HepG2 (cell line): ENCODE results near the gene MAN1B1. TPM values are rescaled to one million over a fixed set of nuclear protein-coding genes. Genes with fewer than 3 reads are reported as not detected.
A peak's percentile ranks its signal among the peaks of the same experiment; 100 is the strongest.

Experiments used
- BORCS8-MEF2B ChIP-seq: sonication (generic); formaldehyde crosslinking; IDR thresholded peaks from 2 replicates; pipeline ENCODE4 v1.8.0; 2022; ENCODE audit warnings: mild to moderate bottlenecking, missing genetic modification reagents
- FOXA1 ChIP-seq, 2 experiments: fragments of 450-650 bp in 1 of 2; sonication (generic) in 1 of 2; formaldehyde crosslinking in 1 of 2; IDR thresholded peaks; 2 replicates each; pipeline versions ENCODE4 v1.4.0 to v1.6.1; 2016 to 2020; ENCODE audit warnings: missing genetic modification reagents in 1 of 2
- GABPA ChIP-seq, 2 experiments: IDR thresholded peaks; 2 replicates each; pipeline ENCODE4 v1.6.1; 2011 to 2016; ENCODE audit warnings: low read depth in 2 of 2, low read length in 1 of 2, missing biosample characterization in 1 of 2, missing genetic modification characterization in 1 of 2
- GATAD1 ChIP-seq: IDR thresholded peaks from 2 replicates; pipeline ENCODE4 v1.6.1; 2016; ENCODE audit warnings: missing genetic modification reagents, missing compliant biosample characterization
- GTF3A ChIP-seq: sonication (generic); formaldehyde crosslinking; conservative IDR thresholded peaks from 2 replicates; pipeline ENCODE4 v1.4.0; 2020; ENCODE audit warnings: mild to moderate bottlenecking, missing genetic modification reagents
- KMT2A ChIP-seq: sonication (generic); formaldehyde crosslinking; IDR thresholded peaks from 2 replicates; pipeline ENCODE4 v1.4.0; 2020; ENCODE audit warnings: missing genetic modification reagents
- NR2F6 ChIP-seq, 2 experiments: IDR thresholded peaks; 2 replicates each; pipeline ENCODE4 v1.6.1; 2016; ENCODE audit warnings: antibody characterized with exemption in 1 of 2, mild to moderate bottlenecking in 1 of 2
- PHF21A ChIP-seq: sonication (generic); formaldehyde crosslinking; IDR thresholded peaks from 2 replicates; pipeline ENCODE4 v1.5.0; 2020; ENCODE audit warnings: mild to moderate bottlenecking, missing genetic modification reagents
- ZBTB1 ChIP-seq: sonication (generic); formaldehyde crosslinking; IDR thresholded peaks from 2 replicates; pipeline ENCODE4 v1.4.0; 2020; ENCODE audit warnings: missing genetic modification reagents, borderline replicate concordance
- ZNF44 ChIP-seq: sonication (generic); formaldehyde crosslinking; IDR thresholded peaks from 2 replicates; pipeline ENCODE4 v1.5.1; 2020; ENCODE audit warnings: mild to moderate bottlenecking, missing genetic modification reagents
- ZNF615 ChIP-seq: sonication (generic); formaldehyde crosslinking; IDR thresholded peaks from 2 replicates; pipeline ENCODE4 v1.5.0; 2020; ENCODE audit warnings: mild to moderate bottlenecking, missing genetic modification reagents, borderline replicate concordance
- ZSCAN25 ChIP-seq: sonication (generic); formaldehyde crosslinking; IDR thresholded peaks from 2 replicates; pipeline ENCODE4 v1.8.0; 2022; ENCODE audit warnings: mild to moderate bottlenecking, missing genetic modification reagents
- polyA plus RNA-seq, 8 experiments: library from polyadenylated mRNA; depleted of rRNA in 3 of 8; stranded (reverse) in 7 of 8; unstranded in 1 of 8; fragments of >200 nt; fragmentation: Illumina TruSeq in 4 of 8; extraction: Trizol in 4 of 8; gene quantifications; 2 replicates each; pipeline versions ENCODE4 v1.2.1 to v1.2.3, GENCODE V29; 2011 to 2016; ENCODE audit warnings: low read depth in 4 of 8, missing spikeins in 1 of 8, mixed read lengths in 1 of 8; ENCODE audit not compliant: insufficient read depth in 1 of 8
- total RNA-seq, 5 experiments: library from RNA; depleted of rRNA; stranded (reverse); fragments of >200 nt; fragmentation: Illumina TruSeq; extraction: Trizol; gene quantifications; 2 replicates each; pipeline ENCODE4 v1.2.3, GENCODE V29; 2016; ENCODE audit warnings: low read depth in 1 of 5
- TF ChIP-seq, protein P1 (sequence below): sonication (generic); formaldehyde crosslinking; IDR thresholded peaks from 2 replicates; pipeline ENCODE4 v1.4.0; 2020; ENCODE audit warnings: missing genetic modification reagents, mild to moderate bottlenecking, borderline replicate concordance
- TF ChIP-seq, protein P2 (sequence below): sonication (generic); formaldehyde crosslinking; IDR thresholded peaks from 2 replicates; pipeline ENCODE4 v1.5.1; 2020; ENCODE audit warnings: mild to moderate bottlenecking, missing genetic modification reagents, moderate library complexity
- TF ChIP-seq, protein P3 (sequence below): sonication (generic); formaldehyde crosslinking; IDR thresholded peaks from 2 replicates; pipeline ENCODE4 v1.4.0; 2020; ENCODE audit warnings: missing genetic modification reagents, borderline replicate concordance
- TF ChIP-seq, protein P4 (sequence below): sonication (generic); formaldehyde crosslinking; IDR thresholded peaks from 2 replicates; pipeline ENCODE4 v1.5.1; 2020; ENCODE audit warnings: mild to moderate bottlenecking, missing genetic modification reagents, borderline replicate concordance

The MAN1B1 gene
- total and polyA plus RNA-seq, 2 of the 13 experiments (the other 11 are each of a cell fraction or from before 2014, with no cell fraction given): 48.9 to 59.5 TPM

DNA sequence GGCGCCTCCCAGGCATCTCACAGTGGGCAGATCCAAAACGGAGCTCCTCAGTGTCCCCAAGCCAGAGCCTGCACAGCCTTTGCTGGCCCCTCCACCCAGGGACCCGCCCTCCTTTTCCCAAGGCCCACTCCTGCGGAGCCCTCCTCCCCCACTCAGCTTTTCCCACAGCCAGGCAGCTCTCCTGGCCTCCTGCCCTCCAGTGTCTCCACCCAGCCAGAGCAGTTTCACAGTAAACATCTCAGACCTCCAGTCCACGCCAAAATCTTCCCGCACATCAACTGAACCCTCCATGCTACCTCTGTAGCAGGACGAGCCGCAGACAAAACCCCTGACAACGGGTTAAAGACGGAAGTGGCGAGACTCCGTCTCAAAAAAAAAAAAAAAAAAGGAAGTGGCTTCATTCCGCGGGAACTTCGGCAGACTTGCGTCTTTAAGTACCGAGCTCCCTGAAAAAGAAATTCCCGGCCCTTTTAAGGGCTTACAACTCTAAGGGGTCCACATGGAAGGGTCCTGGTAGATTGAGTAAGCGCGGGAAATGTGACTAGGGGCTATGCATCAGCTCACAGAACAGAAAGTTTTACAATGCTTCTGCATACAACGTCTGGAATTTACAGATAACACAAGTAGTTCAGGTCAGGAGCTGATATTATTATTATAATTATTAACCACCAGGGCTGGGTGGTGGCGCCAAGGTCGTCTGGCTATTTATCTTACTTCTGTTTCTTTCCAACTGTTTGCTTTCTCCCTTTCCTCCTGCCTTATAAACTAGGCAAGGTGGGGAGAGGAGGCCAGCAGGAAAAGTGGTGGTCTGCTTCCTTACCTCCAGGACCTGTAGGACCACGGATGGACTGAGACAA, 40.7 kb downstream of the MAN1B1 start (continued):
- TF ChIP-seq PHF21A (CRISPR knock-in tag): peak; percentile 58; the same call in 1 of the 2 replicates
- TF ChIP-seq ZNF44 (CRISPR knock-in tag): no peak
- TF ChIP-seq BORCS8-MEF2B (CRISPR knock-in tag): 0 out of 2 replicates have a peak, but pooled peaks have one; percentile 36
- TF ChIP-seq NR2F6 (IDR thresholded peaks at IDR 0.05): 0 out of 2 replicates have a peak, but pooled peaks have one; percentile 6
- no peak for TF ChIP-seq NR2F6 (CRISPR knock-in tag; IDR thresholded peaks at IDR 0.05)
- TF ChIP-seq, protein P1, sequence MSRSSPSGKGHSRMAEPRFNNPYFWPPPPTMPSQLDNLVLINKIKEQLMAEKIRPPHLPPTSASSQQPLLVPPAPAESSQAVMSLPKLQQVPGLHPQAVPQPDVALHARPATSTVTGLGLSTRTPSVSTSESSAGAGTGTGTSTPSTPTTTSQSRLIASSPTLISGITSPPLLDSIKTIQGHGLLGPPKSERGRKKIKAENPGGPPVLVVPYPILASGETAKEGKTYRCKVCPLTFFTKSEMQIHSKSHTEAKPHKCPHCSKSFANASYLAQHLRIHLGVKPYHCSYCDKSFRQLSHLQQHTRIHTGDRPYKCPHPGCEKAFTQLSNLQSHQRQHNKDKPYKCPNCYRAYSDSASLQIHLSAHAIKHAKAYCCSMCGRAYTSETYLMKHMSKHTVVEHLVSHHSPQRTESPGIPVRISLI (CRISPR knock-in tag): peak; percentile 77
- no peak for TF ChIP-seq FOXA1 (IDR thresholded peaks at IDR 0.05)
- TF ChIP-seq FOXA1 (CRISPR knock-in tag; IDR thresholded peaks at IDR 0.05): 0 out of 2 replicates have a peak, but pooled peaks have one; percentile 4
- TF ChIP-seq GTF3A (CRISPR knock-in tag): 0 out of 2 replicates have a peak, but pooled peaks have one; percentile 13
- TF ChIP-seq ZSCAN25 (CRISPR knock-in tag): 0 out of 2 replicates have a peak, but pooled peaks have one; percentile 21
- TF ChIP-seq ZNF615: no peak
- no peak for TF ChIP-seq ZBTB1
- TF ChIP-seq, protein P2, sequence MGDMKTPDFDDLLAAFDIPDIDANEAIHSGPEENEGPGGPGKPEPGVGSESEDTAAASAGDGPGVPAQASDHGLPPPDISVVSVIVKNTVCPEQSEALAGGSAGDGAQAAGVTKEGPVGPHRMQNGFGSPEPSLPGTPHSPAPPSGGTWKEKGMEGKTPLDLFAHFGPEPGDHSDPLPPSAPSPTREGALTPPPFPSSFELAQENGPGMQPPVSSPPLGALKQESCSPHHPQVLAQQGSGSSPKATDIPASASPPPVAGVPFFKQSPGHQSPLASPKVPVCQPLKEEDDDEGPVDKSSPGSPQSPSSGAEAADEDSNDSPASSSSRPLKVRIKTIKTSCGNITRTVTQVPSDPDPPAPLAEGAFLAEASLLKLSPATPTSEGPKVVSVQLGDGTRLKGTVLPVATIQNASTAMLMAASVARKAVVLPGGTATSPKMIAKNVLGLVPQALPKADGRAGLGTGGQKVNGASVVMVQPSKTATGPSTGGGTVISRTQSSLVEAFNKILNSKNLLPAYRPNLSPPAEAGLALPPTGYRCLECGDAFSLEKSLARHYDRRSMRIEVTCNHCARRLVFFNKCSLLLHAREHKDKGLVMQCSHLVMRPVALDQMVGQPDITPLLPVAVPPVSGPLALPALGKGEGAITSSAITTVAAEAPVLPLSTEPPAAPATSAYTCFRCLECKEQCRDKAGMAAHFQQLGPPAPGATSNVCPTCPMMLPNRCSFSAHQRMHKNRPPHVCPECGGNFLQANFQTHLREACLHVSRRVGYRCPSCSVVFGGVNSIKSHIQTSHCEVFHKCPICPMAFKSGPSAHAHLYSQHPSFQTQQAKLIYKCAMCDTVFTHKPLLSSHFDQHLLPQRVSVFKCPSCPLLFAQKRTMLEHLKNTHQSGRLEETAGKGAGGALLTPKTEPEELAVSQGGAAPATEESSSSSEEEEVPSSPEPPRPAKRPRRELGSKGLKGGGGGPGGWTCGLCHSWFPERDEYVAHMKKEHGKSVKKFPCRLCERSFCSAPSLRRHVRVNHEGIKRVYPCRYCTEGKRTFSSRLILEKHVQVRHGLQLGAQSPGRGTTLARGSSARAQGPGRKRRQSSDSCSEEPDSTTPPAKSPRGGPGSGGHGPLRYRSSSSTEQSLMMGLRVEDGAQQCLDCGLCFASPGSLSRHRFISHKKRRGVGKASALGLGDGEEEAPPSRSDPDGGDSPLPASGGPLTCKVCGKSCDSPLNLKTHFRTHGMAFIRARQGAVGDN (CRISPR knock-in tag): peak; percentile 41; the same call in 1 of the 2 replicates
- TF ChIP-seq GABPA (IDR thresholded peaks at IDR 0.05; ENCODE audit: low read depth, low read length): no peak
- TF ChIP-seq GABPA (CRISPR knock-in tag; IDR thresholded peaks at IDR 0.05; ENCODE audit: low read depth): peak; percentile 66
- 0 out of 2 replicates have a peak, but pooled peaks have one; percentile 23 for TF ChIP-seq KMT2A
- no peak for TF ChIP-seq GATAD1 (CRISPR knock-in tag)
- TF ChIP-seq, protein P3, sequence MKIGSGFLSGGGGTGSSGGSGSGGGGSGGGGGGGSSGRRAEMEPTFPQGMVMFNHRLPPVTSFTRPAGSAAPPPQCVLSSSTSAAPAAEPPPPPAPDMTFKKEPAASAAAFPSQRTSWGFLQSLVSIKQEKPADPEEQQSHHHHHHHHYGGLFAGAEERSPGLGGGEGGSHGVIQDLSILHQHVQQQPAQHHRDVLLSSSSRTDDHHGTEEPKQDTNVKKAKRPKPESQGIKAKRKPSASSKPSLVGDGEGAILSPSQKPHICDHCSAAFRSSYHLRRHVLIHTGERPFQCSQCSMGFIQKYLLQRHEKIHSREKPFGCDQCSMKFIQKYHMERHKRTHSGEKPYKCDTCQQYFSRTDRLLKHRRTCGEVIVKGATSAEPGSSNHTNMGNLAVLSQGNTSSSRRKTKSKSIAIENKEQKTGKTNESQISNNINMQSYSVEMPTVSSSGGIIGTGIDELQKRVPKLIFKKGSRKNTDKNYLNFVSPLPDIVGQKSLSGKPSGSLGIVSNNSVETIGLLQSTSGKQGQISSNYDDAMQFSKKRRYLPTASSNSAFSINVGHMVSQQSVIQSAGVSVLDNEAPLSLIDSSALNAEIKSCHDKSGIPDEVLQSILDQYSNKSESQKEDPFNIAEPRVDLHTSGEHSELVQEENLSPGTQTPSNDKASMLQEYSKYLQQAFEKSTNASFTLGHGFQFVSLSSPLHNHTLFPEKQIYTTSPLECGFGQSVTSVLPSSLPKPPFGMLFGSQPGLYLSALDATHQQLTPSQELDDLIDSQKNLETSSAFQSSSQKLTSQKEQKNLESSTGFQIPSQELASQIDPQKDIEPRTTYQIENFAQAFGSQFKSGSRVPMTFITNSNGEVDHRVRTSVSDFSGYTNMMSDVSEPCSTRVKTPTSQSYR (CRISPR knock-in tag): 0 out of 2 replicates have a peak, but pooled peaks have one; percentile 32
- TF ChIP-seq, protein P4, sequence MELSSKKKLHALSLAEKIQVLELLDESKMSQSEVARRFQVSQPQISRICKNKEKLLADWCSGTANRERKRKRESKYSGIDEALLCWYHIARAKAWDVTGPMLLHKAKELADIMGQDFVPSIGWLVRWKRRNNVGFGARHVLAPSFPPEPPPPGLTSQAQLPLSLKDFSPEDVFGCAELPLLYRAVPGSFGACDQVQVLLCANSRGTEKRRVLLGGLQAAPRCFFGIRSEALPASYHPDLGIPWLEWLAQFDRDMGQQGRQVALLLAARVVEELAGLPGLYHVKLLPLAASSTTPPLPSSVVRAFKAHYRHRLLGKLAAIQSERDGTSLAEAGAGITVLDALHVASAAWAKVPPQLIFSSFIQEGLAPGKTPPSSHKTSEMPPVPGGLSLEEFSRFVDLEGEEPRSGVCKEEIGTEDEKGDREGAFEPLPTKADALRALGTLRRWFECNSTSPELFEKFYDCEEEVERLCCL (CRISPR knock-in tag): 0 out of 2 replicates have a peak, but pooled peaks have one; percentile 45
